Forelimb muscle (tissue), 1 donor: Measurements from ENCODE around the gene MBD3L5. TPM values are rescaled to one million over a fixed set of nuclear protein-coding genes. Genes with fewer than 3 reads are reported as not detected.
"Not testable (repeated sequence)": the region's sequence is repeated elsewhere in the genome, so short reads cannot be mapped to it uniquely, and the experiment has no call there.

Experiments
- DNase-seq: peaks from one replicate; pipeline ENCODE4 v3.0.0-alpha.2; 2013; ENCODE audit warnings: low read depth
- polyA plus RNA-seq: library from polyadenylated mRNA; unstranded; fragments of 120-200 nt; gene quantifications from one replicate; pipeline ENCODE4 v1.2.1, GENCODE V29; 2013; ENCODE audit not compliant: insufficient read length

MBD3L5 gene
- not detected for polyA plus RNA-seq

DNA sequence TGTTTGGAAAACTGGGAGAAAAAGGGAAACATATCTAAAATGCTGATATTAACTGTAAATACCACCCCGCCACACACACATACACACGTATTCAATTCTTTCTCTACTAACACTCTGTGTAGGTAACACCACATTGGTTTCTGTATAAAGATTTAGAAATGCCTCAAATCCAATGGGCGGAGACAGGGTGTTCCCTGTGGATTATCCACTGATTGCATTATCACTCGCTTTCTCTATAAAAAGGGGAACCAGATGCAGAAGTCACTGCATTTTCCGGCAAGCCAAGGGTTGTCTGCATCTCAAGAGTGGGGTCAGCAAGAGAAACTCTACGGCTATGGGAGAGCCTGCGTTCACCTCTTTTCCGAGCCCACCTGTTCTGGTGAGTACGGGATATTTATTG lies at the start of gene MBD3L5:
Gene MBD3L5, plus strand, starts transcription at position 301 of the 400 bp plus-strand sequence. Its CDS starts 34 bp downstream, at position 335.
- not testable (repeated sequence) for DNase-seq

DNA sequence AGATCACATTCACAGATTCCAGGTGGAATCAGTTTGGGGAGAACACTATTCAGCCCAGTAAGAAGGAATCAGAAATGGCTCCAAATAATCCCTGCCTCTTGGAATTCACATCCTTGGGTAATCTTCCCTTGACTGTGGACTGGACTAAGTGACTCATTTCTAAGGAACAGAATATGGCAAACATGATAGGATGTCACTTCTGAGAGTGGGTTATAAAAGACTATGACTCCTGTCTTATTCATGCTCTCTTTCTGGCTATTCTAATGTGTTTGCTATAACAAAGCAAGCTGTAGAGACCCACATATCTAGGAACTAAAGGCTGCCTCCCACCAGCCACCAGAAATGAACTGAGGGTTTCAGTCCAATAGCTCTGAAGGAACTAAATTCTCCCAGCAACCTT lies 46.9 kb upstream of the MBD3L5 start:
- DNase-seq = no peak

- DNase-seq = no peak
Measured at GRCh38 chr19:6987850-6988249, 42.5 kb upstream of the MBD3L5 start.

- DNase-seq = no peak
Measured at GRCh38 chr19:6988257-6988656, 42.1 kb upstream of the MBD3L5 start.

DNA sequence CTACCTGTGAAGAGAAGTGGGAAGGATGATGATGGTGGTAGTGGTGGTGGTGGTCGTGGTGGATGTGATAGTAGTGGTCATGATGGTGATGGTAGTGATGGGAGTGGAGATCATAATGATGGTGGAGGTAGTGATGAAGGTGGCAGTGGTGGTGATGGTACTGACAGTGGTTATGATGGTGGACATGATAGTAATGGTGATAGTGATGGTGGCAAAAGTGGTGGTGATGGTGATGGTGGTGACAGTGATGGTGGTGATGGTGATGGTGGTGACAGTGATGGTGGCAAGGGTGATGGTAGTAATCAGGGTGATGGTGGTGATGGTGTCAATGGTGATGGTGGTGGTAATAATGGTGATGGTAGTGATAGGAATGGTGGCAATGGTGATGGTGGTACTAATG lies 35.3 kb upstream of the MBD3L5 start:
- DNase-seq = no peak

DNA sequence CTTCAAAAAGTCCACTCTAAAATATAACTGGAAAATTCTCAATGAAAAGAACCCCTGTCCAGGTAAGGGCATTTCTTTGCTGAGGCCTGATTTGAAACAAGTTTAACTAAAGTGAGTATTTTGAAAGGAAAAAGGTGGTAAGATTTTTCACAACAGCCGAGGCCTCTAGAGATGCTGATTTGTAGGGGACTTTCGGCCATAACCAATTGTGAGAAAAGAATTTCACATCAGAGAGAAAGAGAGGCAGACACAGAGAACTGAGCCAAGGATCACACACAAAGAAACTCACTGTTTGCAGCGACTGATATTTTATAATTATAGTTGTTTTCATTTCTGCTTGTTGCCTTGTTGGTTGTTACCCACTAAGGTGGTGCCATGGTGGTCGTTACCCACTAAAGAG lies 33.6 kb upstream of the MBD3L5 start:
- DNase-seq = no peak

DNA sequence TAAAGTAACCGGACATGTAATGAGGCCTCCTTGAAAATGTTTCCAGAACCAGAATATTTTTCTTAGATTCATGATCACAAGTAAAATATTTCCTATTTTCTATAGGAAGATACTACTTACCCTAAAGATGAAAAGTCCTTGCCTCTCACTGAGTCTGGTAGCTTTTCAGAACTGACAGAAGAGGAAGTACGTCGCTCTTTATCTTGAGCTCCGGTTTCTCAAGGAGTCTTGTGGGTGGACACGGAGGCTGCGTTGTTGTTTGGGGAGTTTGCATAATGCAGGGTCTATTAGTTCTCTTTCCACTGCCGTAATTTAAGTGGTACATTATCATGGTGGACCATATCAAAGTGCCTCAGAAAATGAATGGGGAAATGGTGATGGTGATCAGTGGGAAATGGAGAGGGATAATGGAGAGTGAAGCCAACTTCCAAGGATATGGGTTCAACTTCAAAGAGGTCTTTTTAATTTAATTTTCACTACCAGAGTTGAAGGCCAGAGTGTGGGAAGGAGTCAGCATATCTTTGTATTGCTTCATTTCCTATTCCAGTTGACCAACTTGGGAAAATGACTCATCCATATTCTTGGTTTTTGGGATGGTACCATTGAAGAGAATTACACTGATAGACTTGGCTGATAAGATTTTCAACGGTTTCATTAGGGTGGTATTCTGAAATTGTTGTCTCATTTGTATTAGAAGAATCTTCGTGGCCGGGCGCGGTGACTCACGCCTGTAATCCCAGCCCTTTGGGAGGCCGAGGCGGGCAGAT lies 32.5 kb upstream of the MBD3L5 start:
- DNase-seq = no peak

DNA sequence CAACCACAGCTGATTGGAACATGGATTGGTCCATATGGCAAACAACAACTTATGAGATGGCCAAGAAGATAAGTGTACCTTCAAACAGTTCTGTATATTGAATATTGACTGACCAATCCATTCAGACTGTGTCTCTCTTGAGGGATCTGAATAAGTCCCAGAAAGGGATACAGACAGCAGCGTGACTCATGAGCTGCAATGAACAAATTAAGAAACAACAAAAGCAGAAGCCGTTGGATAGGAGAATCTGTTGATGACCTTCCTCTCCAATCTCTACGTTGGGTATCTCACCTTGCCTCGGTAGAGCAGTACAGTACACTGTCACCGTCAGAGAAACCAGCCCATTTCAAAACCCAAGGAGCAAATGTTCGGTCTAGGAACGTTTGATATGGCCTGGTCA lies 30.4 kb upstream of the MBD3L5 start:
- DNase-seq = no peak

DNA sequence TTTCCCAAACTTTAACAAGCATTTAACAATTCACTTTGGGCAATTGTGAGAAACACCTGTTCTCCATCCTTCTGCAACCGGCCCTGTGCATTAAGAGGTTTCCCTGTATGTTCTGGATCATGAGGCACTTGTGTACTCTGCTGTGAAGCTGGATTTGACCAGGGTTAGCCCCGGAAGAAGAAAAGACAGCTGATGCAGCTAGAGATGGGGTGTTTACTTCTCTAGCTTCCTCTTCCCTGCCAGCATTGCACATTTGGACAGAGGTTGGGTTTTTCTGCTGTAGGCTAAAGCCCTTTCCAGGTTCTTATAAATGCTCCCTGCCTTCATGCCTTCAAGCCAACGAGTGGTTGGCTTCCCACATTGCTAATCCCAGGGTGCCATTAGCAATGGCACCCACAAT lies 30.0 kb upstream of the MBD3L5 start:
- no peak for DNase-seq

GRCh38 chr19:7000816-7001215 lies 29.6 kb upstream of the MBD3L5 start:
- DNase-seq = no peak

- DNase-seq = no peak
Measured at GRCh38 chr19:7004313-7004931, 26.0 kb upstream of the MBD3L5 start.

GRCh38 chr19:7006135-7006704 lies 24.2 kb upstream of the MBD3L5 start:
- no peak for DNase-seq

DNA sequence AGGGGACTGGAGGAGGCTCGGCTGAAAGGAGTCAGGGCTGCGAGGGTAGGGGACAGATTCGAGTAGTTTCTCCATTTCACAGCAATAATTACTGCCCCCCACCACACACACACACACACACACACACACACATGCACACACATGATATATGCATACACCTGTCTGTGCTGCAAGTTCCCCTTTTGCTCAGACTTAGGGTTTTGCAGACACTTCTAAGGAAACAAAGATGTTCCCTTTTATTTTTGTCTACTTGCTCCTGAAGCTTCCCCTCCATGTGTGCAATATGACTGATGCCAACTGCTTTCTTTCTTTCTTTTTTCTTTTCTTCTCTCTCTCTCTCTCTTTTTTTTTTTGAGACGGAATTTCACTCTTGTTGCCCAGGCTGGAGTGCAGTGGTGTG lies 22.5 kb upstream of the MBD3L5 start:
- no peak for DNase-seq

GRCh38 chr19:7010722-7011593 lies 19.4 kb upstream of the MBD3L5 start:
- DNase-seq = no peak

DNA sequence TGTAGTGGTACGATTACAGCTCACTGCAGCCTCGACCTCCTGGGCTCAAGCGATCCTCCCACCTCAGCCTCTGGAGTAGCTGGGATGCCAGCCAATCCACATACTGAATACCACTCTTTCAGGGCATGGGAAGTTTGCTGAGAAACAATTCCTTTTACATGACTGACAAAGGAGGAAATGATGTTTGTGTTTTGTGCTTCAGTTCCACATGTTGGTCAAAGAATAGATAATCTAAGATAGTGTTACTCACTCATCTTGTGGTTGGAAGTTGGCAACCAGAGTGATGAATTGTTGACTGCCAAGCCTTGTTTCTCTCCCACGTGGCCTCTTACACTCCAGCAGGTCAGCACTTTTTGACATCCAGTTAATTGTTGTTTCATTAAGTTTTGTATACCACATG lies 16.7 kb upstream of the MBD3L5 start:
- no peak for DNase-seq

DNA sequence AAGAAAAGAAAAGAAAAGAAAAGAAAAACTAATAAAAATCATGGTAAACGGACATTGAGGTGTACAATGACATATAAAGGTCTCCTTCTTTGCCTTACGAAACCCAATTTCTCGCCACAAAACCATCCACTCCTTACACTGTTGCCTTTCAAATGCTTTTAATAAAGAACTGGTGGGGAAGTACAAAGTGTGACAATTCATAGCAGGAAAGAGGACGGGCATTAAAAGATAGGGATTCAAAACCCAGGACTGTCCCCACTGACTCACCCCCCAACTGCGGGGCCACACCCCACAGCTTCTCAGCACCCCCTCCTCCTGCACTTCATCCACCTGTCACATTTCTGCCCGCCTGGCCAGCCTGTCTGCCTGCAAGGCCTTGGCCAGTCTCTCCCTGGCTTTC lies 11.6 kb upstream of the MBD3L5 start:
- no peak for DNase-seq

DNA sequence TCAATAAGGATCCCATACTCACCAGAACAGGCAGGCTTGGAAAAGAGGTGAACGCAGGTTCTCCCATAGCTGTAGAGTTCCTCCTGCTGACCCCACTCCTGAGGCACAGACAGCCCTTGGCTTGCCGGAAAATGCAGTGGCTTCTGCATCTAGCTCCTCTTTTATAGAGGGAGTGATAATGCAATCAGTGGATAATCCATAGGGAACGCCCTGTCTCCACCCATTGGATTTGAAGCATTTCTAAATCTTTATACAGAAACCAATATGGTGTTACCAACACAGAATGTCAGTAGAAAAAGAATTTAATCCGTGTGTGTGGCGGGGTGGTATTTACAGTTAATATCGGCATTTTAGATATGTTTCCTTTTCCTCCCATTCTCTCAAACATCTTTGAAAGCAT lies 9.0 kb upstream of the MBD3L5 start, which contains the start of gene MBD3L2B:
Gene MBD3L2B, minus strand, starts transcription at position 101 of the 400 bp plus-strand sequence. Its CDS starts 34 bp downstream, at position 67.
- DNase-seq = not testable (repeated sequence)

DNA sequence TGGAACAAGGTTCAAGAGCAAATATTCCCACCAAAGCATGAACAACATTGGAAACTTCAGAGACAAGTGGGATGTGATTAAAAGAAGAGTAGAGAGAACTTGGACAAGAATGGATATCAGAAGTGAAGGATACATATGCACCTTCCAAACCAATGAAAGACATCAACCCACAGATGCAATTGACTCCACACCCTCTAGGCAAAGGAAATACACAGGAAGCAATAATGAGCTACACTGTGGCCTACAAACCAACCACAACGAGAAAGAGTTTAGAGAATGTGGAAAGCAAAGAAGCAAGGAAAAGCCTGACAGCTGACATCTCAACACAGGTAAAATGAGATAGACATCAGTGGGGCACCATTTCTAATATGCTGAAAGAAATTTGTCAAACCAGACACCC lies 1.6 kb upstream of the MBD3L5 start:
- not testable (repeated sequence) for DNase-seq

GRCh38 chr19:7040079-7040478 lies 9.7 kb downstream of the MBD3L5 start, which contains the start of gene MBD3L4:
Gene MBD3L4, minus strand, starts transcription at chr19:7040179. Its CDS starts 35 bp downstream, at chr19:7040144.
- not testable (repeated sequence) for DNase-seq

GRCh38 chr19:7041563-7041962 lies 11.2 kb downstream of the MBD3L5 start:
- DNase-seq = not testable (repeated sequence)

- not testable (repeated sequence) for DNase-seq
Measured at GRCh38 chr19:7049021-7049420, 18.6 kb downstream of the MBD3L5 start, which contains the start of gene MBD3L2. Gene MBD3L2, plus strand, starts transcription at chr19:7049321. Its CDS starts 53 bp downstream, at chr19:7049374.

GRCh38 chr19:7051421-7051820 lies 21.0 kb downstream of the MBD3L5 start:
- DNase-seq = not testable (repeated sequence)
